Sigmoid colon (tissue), 7 donors: Measurements from ENCODE around the gene MACF1. TPM values are rescaled to one million over a fixed set of nuclear protein-coding genes. Genes with fewer than 3 reads are reported as not detected.

ENCODE experiments used
- DNase-seq: peaks from one replicate; pipeline ENCODE4 v3.0.0-alpha.2; 2019
- H3K27ac ChIP-seq, 4 donors: fragments of 200-600 bp; sonication (generic); one replicate each; pipeline ENCODE4 v1.5.1; 2016 to 2019; ENCODE audit warnings: mild to moderate bottlenecking in 1 of 4
- H3K27me3 ChIP-seq, 3 donors: fragments of 200-600 bp; sonication (generic); one replicate each; pipeline ENCODE4 v1.5.1; 2019; ENCODE audit warnings: mild to moderate bottlenecking in 1 of 3
- H3K36me3 ChIP-seq, 4 donors: fragments of 200-600 bp; sonication (generic); one replicate each; pipeline ENCODE4 v1.5.1; 2016 to 2019
- H3K4me1 ChIP-seq, 4 donors: fragments of 200-600 bp; sonication (generic); one replicate each; pipeline ENCODE4 v1.5.1; 2017 to 2019
- H3K4me3 ChIP-seq, 4 donors: fragments of 200-600 bp; sonication (generic); one replicate each; pipeline ENCODE4 v1.5.1; 2017 to 2019; ENCODE audit warnings: mild to moderate bottlenecking in 2 of 4, moderate library complexity in 1 of 4
- H3K9me3 ChIP-seq, 4 donors: fragments of 200-600 bp in 3 of 4; sonication (generic) in 3 of 4; one replicate each; pipeline versions ENCODE4 v1.5.1 to v1.6.1; 2013 to 2019
- EP300 ChIP-seq, 4 donors: sonication (generic); formaldehyde crosslinking; IDR thresholded peaks; one replicate each; pipeline ENCODE4 v1.6.1; 2017; ENCODE audit warnings: antibody characterized with exemption in 4 of 4
- POLR2A ChIP-seq, 2 donors: fragments of 450-650 bp; IDR thresholded peaks; one replicate each; pipeline ENCODE4 v1.6.1; 2016; ENCODE audit warnings: antibody characterized with exemption in 2 of 2, mild to moderate bottlenecking in 2 of 2, moderate library complexity in 2 of 2
- POLR2AphosphoS5 ChIP-seq, 4 donors: sonication (generic); formaldehyde crosslinking; IDR thresholded peaks; one replicate each; pipeline ENCODE4 v1.6.1; 2017; ENCODE audit warnings: antibody characterized with exemption in 4 of 4
- WGBS, 2 donors: extraction: QIAGEN DNeasy Blood & Tissue Kit; methylation state at CpG; one replicate each; pipeline ENCODE4 v1.1.7; 2013; 5-methylcytosine and 5-hydroxymethylcytosine counted together
- intact Hi-C: fragments of 100-400 bp; cut with DNase I; formaldehyde crosslinking; loops from one replicate; pipeline ENCODE4 v1.15.1; 2023
- polyA plus RNA-seq, 3 donors: library from polyadenylated mRNA; stranded (reverse); fragments of 200-250 nt; gene quantifications; one replicate each; pipeline ENCODE4 v1.2.3, GENCODE V29; 2013
- total RNA-seq, 4 donors: library from RNA; depleted of rRNA; stranded (reverse); fragments of >200 nt; gene quantifications; one replicate each; pipeline ENCODE4 v1.1.0, GENCODE V29; 2016
- TF ChIP-seq, protein P1 (sequence below), 4 experiments: fragments of 450-650 bp in 3 of 4; fragments of 200-600 bp in 1 of 4; IDR thresholded peaks; one replicate each; pipeline ENCODE4 v1.5.1; 2016 to 2019; ENCODE audit warnings: antibody characterized with exemption in 4 of 4, mild to moderate bottlenecking in 3 of 4, moderate library complexity in 2 of 4
- donor health status: healthy with polysubstance abuse.
- donor health status: Bipolar disorder and iron deficiency.
- donor health status: healthy.

Gene MACF1
- total and polyA plus RNA-seq, 7 donors, result 16.0 to 657 (median 292) TPM

DNA sequence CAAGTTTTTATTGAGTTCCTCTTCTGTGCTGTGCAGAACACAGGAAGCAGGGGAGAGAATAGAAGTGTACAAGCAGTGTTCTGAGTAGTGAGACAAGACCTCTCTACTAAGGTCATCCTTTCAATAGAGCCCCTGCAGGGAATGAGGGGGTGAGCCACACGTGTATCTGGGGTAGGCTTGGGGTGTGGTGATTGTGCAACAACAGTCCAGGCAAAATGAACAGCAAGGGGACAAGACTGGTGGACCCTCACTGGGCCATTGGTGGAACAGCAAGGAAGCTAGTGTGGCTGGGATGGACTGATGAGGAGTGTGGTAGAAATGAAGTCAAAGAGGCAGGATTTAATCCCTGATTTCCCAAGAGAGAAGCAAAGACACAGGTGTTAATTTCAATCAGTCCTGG, 278.8 kb downstream of the MACF1 start:
- Histone ChIP-seq H3K36me3 (peaks cover 21 to 87% (median 60%) of the 10 kb centered on the region in 4 donors), H3K27me3 (no peaks in the 10 kb centered on the region), H3K4me1 (peaks cover 0 to 22% (median 6%) of the 10 kb centered on the region in 4 donors), H3K4me3 (no peak overlapping the region), H3K27ac (no peak overlapping the region), H3K9me3 (no peaks in the 10 kb centered on the region)
- DNase-seq, result no peak
- intact Hi-C loops, result loop anchor here (10.0 kb wide), 1 partner anchor 52 kb away; no protein-coding TSS in a partner anchor
- WGBS, 2 donors, result 48 to 65% methylated on average over 1 of the region's 1 CpG
- TF ChIP-seq, protein P1, sequence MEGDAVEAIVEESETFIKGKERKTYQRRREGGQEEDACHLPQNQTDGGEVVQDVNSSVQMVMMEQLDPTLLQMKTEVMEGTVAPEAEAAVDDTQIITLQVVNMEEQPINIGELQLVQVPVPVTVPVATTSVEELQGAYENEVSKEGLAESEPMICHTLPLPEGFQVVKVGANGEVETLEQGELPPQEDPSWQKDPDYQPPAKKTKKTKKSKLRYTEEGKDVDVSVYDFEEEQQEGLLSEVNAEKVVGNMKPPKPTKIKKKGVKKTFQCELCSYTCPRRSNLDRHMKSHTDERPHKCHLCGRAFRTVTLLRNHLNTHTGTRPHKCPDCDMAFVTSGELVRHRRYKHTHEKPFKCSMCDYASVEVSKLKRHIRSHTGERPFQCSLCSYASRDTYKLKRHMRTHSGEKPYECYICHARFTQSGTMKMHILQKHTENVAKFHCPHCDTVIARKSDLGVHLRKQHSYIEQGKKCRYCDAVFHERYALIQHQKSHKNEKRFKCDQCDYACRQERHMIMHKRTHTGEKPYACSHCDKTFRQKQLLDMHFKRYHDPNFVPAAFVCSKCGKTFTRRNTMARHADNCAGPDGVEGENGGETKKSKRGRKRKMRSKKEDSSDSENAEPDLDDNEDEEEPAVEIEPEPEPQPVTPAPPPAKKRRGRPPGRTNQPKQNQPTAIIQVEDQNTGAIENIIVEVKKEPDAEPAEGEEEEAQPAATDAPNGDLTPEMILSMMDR (IDR thresholded peaks at IDR 0.05), result no peak
- TF ChIP-seq EP300 (IDR thresholded peaks at IDR 0.05) (no peak), POLR2AphosphoS5 (IDR thresholded peaks at IDR 0.05) (no peak), POLR2A (IDR thresholded peaks at IDR 0.05) (no peak)

DNA sequence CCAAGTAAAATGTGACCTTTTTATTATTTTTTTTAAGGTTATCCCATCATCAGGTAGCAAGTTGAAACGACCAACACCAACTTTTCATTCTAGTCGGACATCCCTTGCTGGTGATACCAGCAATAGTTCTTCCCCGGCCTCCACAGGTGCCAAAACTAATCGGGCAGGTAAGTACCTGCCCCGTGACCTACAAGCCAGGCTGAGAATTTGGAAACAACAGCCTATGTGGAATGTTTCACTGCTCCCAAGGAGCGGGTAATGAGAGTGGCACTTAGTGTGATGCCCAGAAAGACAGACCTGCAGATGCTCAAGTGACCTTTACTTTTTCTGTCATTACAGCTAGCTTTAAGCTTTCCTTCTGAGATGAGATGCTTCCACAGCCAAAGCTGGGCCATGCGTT, 280.1 kb downstream of the MACF1 start:
- H3K27me3 ChIP-seq, result no peaks in the 10 kb centered on the region
- TF ChIP-seq, protein P1 (IDR thresholded peaks at IDR 0.05), result no peak
- TF ChIP-seq POLR2A (IDR thresholded peaks at IDR 0.05) (no peak), EP300 (IDR thresholded peaks at IDR 0.05) (no peak), POLR2AphosphoS5 (IDR thresholded peaks at IDR 0.05) (no peak)
- H3K27ac ChIP-seq, result peak overlapping the region in 1 of 4 donors; percentile 16
- H3K4me1 ChIP-seq, result peaks cover 0 to 9% (median 0%) of the 10 kb centered on the region in 4 donors
- no peaks in the 10 kb centered on the region for H3K9me3 ChIP-seq
- intact Hi-C loops, result loop anchor here (10.0 kb wide), 1 partner anchor 50 kb away; no protein-coding TSS in a partner anchor
- no peak overlapping the region for H3K4me3 ChIP-seq
- DNase-seq, result no peak
- WGBS, 2 donors, result 94% methylated on average over 7 of the region's 7 CpGs
- peaks cover 21 to 82% (median 60%) of the 10 kb centered on the region in 4 donors for H3K36me3 ChIP-seq

DNA sequence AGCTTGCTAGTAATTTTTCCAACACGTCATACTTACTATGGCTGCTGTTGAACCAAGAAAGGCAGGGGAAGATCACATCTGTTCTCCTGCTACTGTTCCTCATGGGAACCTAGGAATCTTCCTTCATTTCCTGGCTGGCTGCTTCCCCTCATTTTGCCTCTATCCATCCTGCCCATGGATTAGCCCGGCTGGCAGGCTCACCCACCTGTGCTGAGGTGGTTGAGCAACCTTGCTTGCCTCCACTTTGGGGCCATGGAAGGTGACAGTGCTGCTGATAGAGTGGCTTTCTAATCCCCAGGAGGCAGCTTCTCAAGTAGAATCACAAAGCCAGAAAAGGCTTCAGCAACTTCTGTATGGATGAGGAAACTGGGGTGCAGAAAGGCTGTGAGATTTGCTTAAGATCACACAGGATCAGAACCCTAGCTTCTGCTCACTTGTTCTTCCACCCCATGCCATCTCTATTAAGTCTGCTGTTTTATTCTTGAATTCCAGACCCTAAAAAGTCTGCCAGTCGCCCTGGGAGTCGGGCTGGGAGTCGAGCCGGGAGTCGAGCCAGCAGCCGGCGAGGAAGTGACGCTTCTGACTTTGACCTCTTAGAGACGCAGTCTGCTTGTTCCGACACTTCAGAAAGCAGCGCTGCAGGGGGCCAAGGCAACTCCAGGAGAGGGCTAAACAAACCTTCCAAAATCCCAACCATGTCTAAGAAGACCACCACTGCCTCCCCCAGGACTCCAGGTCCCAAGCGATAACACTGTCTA, 280.7 kb downstream of the MACF1 start:
- DNase-seq, result no peak
- no peaks in the 10 kb centered on the region for H3K9me3 ChIP-seq
- H3K27me3 ChIP-seq, result no peaks in the 10 kb centered on the region
- peaks cover 0 to 2% (median under 1%) of the 10 kb centered on the region in 4 donors for H3K4me1 ChIP-seq
- H3K36me3 ChIP-seq, result peaks cover 21 to 76% (median 58%) of the 10 kb centered on the region in 4 donors
- H3K4me3 ChIP-seq, result no peak overlapping the region
- H3K27ac ChIP-seq, result peak overlapping the region in 1 of 4 donors; percentile 16
- TF ChIP-seq POLR2AphosphoS5 (IDR thresholded peaks at IDR 0.05) (no peak), POLR2A (IDR thresholded peaks at IDR 0.05) (no peak), EP300 (IDR thresholded peaks at IDR 0.05) (no peak)
- TF ChIP-seq, protein P1 (IDR thresholded peaks at IDR 0.05), result no peak
- WGBS, 2 donors, result 91% methylated on average over 14 of the region's 14 CpGs
- intact Hi-C loops, result loop anchor here (10.0 kb wide), 1 partner anchor 50 kb away; no protein-coding TSS in a partner anchor

DNA sequence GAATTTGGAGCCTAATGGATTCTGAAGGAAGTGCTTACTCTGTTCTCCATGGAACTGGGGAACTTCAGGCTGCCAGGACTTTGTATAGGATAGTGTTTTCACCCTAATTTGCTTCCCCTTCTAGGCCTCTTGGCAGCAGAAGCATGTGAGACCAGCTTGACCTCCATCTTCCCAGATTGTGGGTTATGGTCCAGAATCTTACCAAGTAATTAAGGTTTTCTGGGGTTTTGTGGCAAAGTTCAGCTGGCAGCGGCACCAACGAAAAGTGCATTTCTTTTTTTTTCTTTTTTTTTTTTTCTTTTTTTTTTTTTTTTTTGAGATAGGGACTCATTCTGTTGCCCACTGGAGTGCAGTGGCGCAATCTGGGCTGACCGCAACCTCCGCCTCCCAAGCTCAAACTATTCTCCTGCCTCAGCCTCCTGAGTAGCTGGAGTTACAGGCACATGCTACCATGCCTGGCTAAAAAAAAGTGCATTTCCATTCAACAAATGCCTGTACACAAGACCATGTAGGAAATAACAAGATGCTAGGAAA, 283.6 kb downstream of the MACF1 start:
- Histone ChIP-seq H3K4me3 (no peak overlapping the region), H3K4me1 (peaks cover 0 to 17% (median 14%) of the 10 kb centered on the region in 4 donors), H3K9me3 (no peaks in the 10 kb centered on the region), H3K36me3 (peaks cover 13 to 49% (median 38%) of the 10 kb centered on the region in 4 donors), H3K27me3 (peaks cover 10 to 27% (median 21%) of the 10 kb centered on the region in 3 donors), H3K27ac (no peak overlapping the region)
- DNase-seq, result no peak
- TF ChIP-seq EP300 (IDR thresholded peaks at IDR 0.05), result no peak
- TF ChIP-seq, protein P1 (IDR thresholded peaks at IDR 0.05), result no peak
- intact Hi-C loops, result loop anchor here (10.0 kb wide), 1 partner anchor 47 kb away; no protein-coding TSS in a partner anchor
- WGBS, 2 donors, result 96 to 97% methylated on average over 5 of the region's 5 CpGs
